Measurements from ENCODE around the gene ATP2B2.

The ATP2B2 gene

DNA sequence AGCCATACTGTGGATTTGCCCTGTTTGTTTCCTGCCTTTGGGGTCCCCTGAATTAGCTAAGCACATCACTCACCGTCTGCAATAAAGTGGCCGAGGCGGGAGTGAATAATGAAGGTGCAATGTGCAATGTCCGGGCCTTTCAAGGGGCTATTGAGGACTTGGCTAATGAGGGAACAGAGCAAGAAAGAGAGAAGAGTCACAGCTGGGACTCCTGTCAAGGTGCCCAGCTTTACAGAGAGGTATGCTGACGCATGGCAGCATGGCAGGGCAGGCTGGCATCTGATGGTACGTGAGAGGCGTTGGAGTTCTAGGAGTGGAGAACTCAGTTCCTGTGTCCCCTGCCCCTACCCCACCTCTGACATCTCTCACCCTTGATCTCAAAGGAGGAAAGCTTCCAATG lies 13.8 kb upstream of the ATP2B2 start:
- DNase-seq (ENCODE audit: low read depth) = no peak
- TF ChIP-seq MAX (IDR thresholded peaks at IDR 0.05; ENCODE audit: low read depth, low read length) = no peak
- no peak for TF ChIP-seq MYC (IDR thresholded peaks at IDR 0.05; ENCODE audit: low read depth, low read length)
- TF ChIP-seq, protein P1, sequence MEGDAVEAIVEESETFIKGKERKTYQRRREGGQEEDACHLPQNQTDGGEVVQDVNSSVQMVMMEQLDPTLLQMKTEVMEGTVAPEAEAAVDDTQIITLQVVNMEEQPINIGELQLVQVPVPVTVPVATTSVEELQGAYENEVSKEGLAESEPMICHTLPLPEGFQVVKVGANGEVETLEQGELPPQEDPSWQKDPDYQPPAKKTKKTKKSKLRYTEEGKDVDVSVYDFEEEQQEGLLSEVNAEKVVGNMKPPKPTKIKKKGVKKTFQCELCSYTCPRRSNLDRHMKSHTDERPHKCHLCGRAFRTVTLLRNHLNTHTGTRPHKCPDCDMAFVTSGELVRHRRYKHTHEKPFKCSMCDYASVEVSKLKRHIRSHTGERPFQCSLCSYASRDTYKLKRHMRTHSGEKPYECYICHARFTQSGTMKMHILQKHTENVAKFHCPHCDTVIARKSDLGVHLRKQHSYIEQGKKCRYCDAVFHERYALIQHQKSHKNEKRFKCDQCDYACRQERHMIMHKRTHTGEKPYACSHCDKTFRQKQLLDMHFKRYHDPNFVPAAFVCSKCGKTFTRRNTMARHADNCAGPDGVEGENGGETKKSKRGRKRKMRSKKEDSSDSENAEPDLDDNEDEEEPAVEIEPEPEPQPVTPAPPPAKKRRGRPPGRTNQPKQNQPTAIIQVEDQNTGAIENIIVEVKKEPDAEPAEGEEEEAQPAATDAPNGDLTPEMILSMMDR (IDR thresholded peaks at IDR 0.05; ENCODE audit: low read depth, low read length) = no peak
- no peak for TF ChIP-seq POLR2A (IDR thresholded peaks at IDR 0.05; ENCODE audit: extremely low read depth, insufficient read length)
- no peak overlapping the region for H3K4me3 ChIP-seq (ENCODE audit: low read depth, low read length)

DNA sequence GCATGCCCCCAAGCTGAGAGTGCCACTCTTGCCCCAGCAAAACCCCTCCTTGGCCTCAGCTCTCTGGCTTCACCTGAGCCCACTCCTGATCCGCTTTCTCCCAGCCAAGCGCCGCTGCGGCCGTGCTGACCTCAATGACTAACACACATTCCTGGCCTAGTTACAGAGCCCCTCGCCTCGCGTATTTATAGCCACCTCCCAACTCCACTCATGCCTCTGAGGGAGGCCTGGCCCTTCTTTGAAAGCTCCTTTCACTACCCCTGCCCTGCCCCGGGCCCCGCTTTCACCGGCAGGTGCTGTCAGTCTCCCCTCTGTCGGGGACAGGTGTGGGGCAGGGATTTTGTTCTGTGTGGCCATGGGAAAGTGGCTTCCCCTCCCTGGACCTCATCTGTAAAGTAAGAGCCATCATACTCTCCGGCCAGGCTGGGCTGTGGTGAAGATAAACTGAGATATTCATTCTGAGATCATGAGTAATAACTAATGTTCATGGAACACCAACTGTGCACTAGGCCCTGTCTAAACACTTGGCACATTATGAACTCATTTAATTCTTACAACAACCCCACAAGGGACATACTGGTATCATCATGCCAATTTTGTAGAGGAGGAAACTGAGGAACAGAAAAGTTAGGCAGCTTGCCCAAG lies 13.2 kb upstream of the ATP2B2 start:
- no peak for DNase-seq (ENCODE audit: low read depth)
- TF ChIP-seq MAX (IDR thresholded peaks at IDR 0.05; ENCODE audit: low read depth, low read length) = no peak
- no peak for TF ChIP-seq MYC (IDR thresholded peaks at IDR 0.05; ENCODE audit: low read depth, low read length)
- TF ChIP-seq, protein P1 (IDR thresholded peaks at IDR 0.05; ENCODE audit: low read depth, low read length) = no peak
- no peak for TF ChIP-seq POLR2A (IDR thresholded peaks at IDR 0.05; ENCODE audit: extremely low read depth, insufficient read length)
- H3K4me3 ChIP-seq (ENCODE audit: low read depth, low read length) = no peak overlapping the region

- H3K4me3 ChIP-seq (ENCODE audit: low read depth, low read length) = no peak overlapping the region
- no peak for TF ChIP-seq MAX (IDR thresholded peaks at IDR 0.05; ENCODE audit: low read depth, low read length)
- TF ChIP-seq, protein P1 (IDR thresholded peaks at IDR 0.05; ENCODE audit: low read depth, low read length) = no peak
- no peak for DNase-seq (ENCODE audit: low read depth)
Observed at GRCh38 chr3:10517627-10518026, 12.2 kb upstream of the ATP2B2 start.

- TF ChIP-seq, protein P1 (IDR thresholded peaks at IDR 0.05; ENCODE audit: low read depth, low read length) = no peak
- TF ChIP-seq MYC (IDR thresholded peaks at IDR 0.05; ENCODE audit: low read depth, low read length) (no peak), POLR2A (IDR thresholded peaks at IDR 0.05; ENCODE audit: extremely low read depth, insufficient read length) (no peak), MAX (IDR thresholded peaks at IDR 0.05; ENCODE audit: low read depth, low read length) (no peak)
- no peak for DNase-seq (ENCODE audit: low read depth)
- no peak overlapping the region for H3K4me3 ChIP-seq (ENCODE audit: low read depth, low read length)
Observed at GRCh38 chr3:10516544-10517452, 11.4 kb upstream of the ATP2B2 start.

GRCh38 chr3:10515884-10516495 lies 10.6 kb upstream of the ATP2B2 start:
- TF ChIP-seq MYC (IDR thresholded peaks at IDR 0.05; ENCODE audit: low read depth, low read length) = no peak
- no peak for TF ChIP-seq MAX (IDR thresholded peaks at IDR 0.05; ENCODE audit: low read depth, low read length)
- TF ChIP-seq POLR2A (IDR thresholded peaks at IDR 0.05; ENCODE audit: extremely low read depth, insufficient read length) = no peak
- TF ChIP-seq, protein P1 (IDR thresholded peaks at IDR 0.05; ENCODE audit: low read depth, low read length) = no peak
- no peak for DNase-seq (ENCODE audit: low read depth)
- H3K4me3 ChIP-seq (ENCODE audit: low read depth, low read length) = no peak overlapping the region
